ENCODE measurements around the gene F8A1. TPM values are rescaled to one million over a fixed set of nuclear protein-coding genes. Genes with fewer than 3 reads are reported as not detected.
"Not testable (repeated sequence)": the region's sequence is repeated elsewhere in the genome, so short reads cannot be mapped to it uniquely, and the experiment has no call there.

F8A1 gene
- total RNA-seq, 4 donors from 2014 or later, result 1.8 to 18.1 (median 10.0) TPM; not detected in 1

GRCh38 chrX:154873329-154873728, 12.8 kb upstream of the F8A1 start:
- H3K4me1 ChIP-seq, result no peaks in the 10 kb centered on the region
- no peak for TF ChIP-seq POLR2AphosphoS5 (IDR thresholded peaks at IDR 0.05)
- no peak for TF ChIP-seq POLR2A (IDR thresholded peaks at IDR 0.05)
- no peak for TF ChIP-seq CTCF (IDR thresholded peaks at IDR 0.05)
- TF ChIP-seq EP300 (IDR thresholded peaks at IDR 0.05; ENCODE audit: low read depth), result no peak
- H3K27ac ChIP-seq, result no peak overlapping the region
- no peak for DNase-seq
- no peaks in the 10 kb centered on the region for H3K27me3 ChIP-seq
- 72% methylated on average over 2 of the region's 2 CpGs; no CpG with 5 or more reads in 1 of the 2 donors for WGBS, 2 donors (ENCODE audit: low coverage in 1 of 2)
- H3K9me3 ChIP-seq, result no peaks in the 10 kb centered on the region
- intact Hi-C loops (cut with DNase I; ENCODE audit: low total_unique reads), result loop anchor here (2.0 kb wide), 1 partner anchor 61 kb away; no protein-coding TSS in a partner anchor
- in situ Hi-C loops (cut with MboI; ENCODE audit: low pct_ligation_motif_present in 1 of 4, low pct_unique_long_range_greater_than_20kb in 1 of 4, low sequenced_read_pairs in 3 of 4), result no loop called here
- H3K36me3 ChIP-seq, result no peaks in the 10 kb centered on the region
- H3K4me3 ChIP-seq, result no peak overlapping the region

- H3K27me3 ChIP-seq; H3K27ac ChIP-seq; H3K9me3 ChIP-seq; H3K36me3 ChIP-seq; H3K4me3 ChIP-seq; DNase-seq; in situ Hi-C loops (cut with MboI; ENCODE audit: low pct_ligation_motif_present in 1 of 4, low pct_unique_long_range_greater_than_20kb in 1 of 4, low sequenced_read_pairs in 3 of 4); H3K4me1 ChIP-seq; intact Hi-C loops (cut with DNase I; ENCODE audit: low total_unique reads): not testable (repeated sequence)
- WGBS, 2 donors (ENCODE audit: low coverage in 1 of 2), result no CpG with 5 or more reads among the region's 8 CpGs
Observed at GRCh38 chrX:154884069-154884468, 2.1 kb upstream of the F8A1 start.

- H3K27ac ChIP-seq; in situ Hi-C loops (cut with MboI; ENCODE audit: low pct_ligation_motif_present in 1 of 4, low pct_unique_long_range_greater_than_20kb in 1 of 4, low sequenced_read_pairs in 3 of 4); DNase-seq; intact Hi-C loops (cut with DNase I; ENCODE audit: low total_unique reads); H3K4me1 ChIP-seq; H3K27me3 ChIP-seq; H3K4me3 ChIP-seq; H3K9me3 ChIP-seq; H3K36me3 ChIP-seq: not testable (repeated sequence)
- no CpG with 5 or more reads among the region's 33 CpGs for WGBS, 2 donors (ENCODE audit: low coverage in 1 of 2)
Observed at GRCh38 chrX:154885057-154885456, 1.1 kb upstream of the F8A1 start.

GRCh38 chrX:154885549-154885948, 606 bp upstream of the F8A1 start:
- H3K4me1 ChIP-seq; H3K27ac ChIP-seq; H3K27me3 ChIP-seq; H3K4me3 ChIP-seq; in situ Hi-C loops (cut with MboI; ENCODE audit: low pct_ligation_motif_present in 1 of 4, low pct_unique_long_range_greater_than_20kb in 1 of 4, low sequenced_read_pairs in 3 of 4); intact Hi-C loops (cut with DNase I; ENCODE audit: low total_unique reads); H3K9me3 ChIP-seq; H3K36me3 ChIP-seq; DNase-seq: not testable (repeated sequence)
- WGBS, 2 donors (ENCODE audit: low coverage in 1 of 2), result no CpG with 5 or more reads among the region's 14 CpGs

- no CpG with 5 or more reads among the region's 62 CpGs for WGBS, 2 donors (ENCODE audit: low coverage in 1 of 2)
- intact Hi-C loops (cut with DNase I; ENCODE audit: low total_unique reads), result not testable (repeated sequence)
Observed at GRCh38 chrX:154886789-154887221, 650 bp downstream of the F8A1 start.

GRCh38 chrX:154890990-154891639, 5.0 kb downstream of the F8A1 start:
- no peaks in the 10 kb centered on the region for H3K27me3 ChIP-seq
- H3K4me1 ChIP-seq, result no peaks in the 10 kb centered on the region
- no peaks in the 10 kb centered on the region for H3K9me3 ChIP-seq
- TF ChIP-seq POLR2AphosphoS5 (IDR thresholded peaks at IDR 0.05) (peak in 1 of 3 donors; percentile 7), POLR2A (IDR thresholded peaks at IDR 0.05) (no peak), CTCF (IDR thresholded peaks at IDR 0.05) (no peak)
- no peak overlapping the region for H3K4me3 ChIP-seq
- no peaks in the 10 kb centered on the region for H3K36me3 ChIP-seq
- in situ Hi-C loops (cut with MboI; ENCODE audit: low pct_ligation_motif_present in 1 of 4, low pct_unique_long_range_greater_than_20kb in 1 of 4, low sequenced_read_pairs in 3 of 4) (no loop called here), intact Hi-C loops (cut with DNase I; ENCODE audit: low total_unique reads) (no loop called here)
- 52% methylated on average over 1 of the region's 1 CpG; no CpG with 5 or more reads in 1 of the 2 donors for WGBS, 2 donors (ENCODE audit: low coverage in 1 of 2)
- DNase-seq, result no peak
- H3K27ac ChIP-seq, result no peak overlapping the region

More at GRCh38 chrX:154886789-154887221, 650 bp downstream of the F8A1 start:
- DNase-seq; H3K27me3 ChIP-seq; H3K4me3 ChIP-seq; H3K9me3 ChIP-seq; in situ Hi-C loops (cut with MboI; ENCODE audit: low pct_ligation_motif_present in 1 of 4, low pct_unique_long_range_greater_than_20kb in 1 of 4, low sequenced_read_pairs in 3 of 4); H3K4me1 ChIP-seq; H3K36me3 ChIP-seq; H3K27ac ChIP-seq: not testable (repeated sequence)

Measured in transverse colon (tissue), 4 donors.